H9 (cell line): ENCODE results near the gene HCRTR1. TPM values are rescaled to one million over a fixed set of nuclear protein-coding genes. Genes with fewer than 3 reads are reported as not detected.

Experiments used
- DNase-seq: peaks from one replicate; pipeline ENCODE4 v3.0.0-alpha.2; 2017
- H2AFZ ChIP-seq: one replicate; pipeline ENCODE4 v1.6.1; 2013; ENCODE audit warnings: mild to moderate bottlenecking, low read length, control low read depth, moderate library complexity
- H2AK5ac ChIP-seq: 2 replicates; pipeline ENCODE4 v1.6.1; 2013; ENCODE audit warnings: low read length, control low read depth, mixed read lengths; ENCODE audit not compliant: insufficient read length
- H2BK120ac ChIP-seq: one replicate; pipeline ENCODE4 v1.6.1; 2013; ENCODE audit warnings: low read depth, mild to moderate bottlenecking, low read length, control low read depth, inconsistent platforms; ENCODE audit not compliant: poor library complexity, severe bottlenecking
- H2BK12ac ChIP-seq: 2 replicates; pipeline ENCODE4 v1.6.1; 2013; ENCODE audit warnings: low read length, control low read depth, mixed read lengths, low read depth; ENCODE audit not compliant: insufficient read length
- H2BK15ac ChIP-seq: 2 replicates; pipeline ENCODE4 v1.6.1; 2013; ENCODE audit warnings: low read depth, low read length, control low read depth
- H2BK20ac ChIP-seq: one replicate; pipeline ENCODE4 v1.6.1; 2013; ENCODE audit warnings: low read depth, mild to moderate bottlenecking, low read length, control low read depth, inconsistent platforms; ENCODE audit not compliant: poor library complexity, severe bottlenecking
- H2BK5ac ChIP-seq: 2 replicates; pipeline ENCODE4 v1.6.1; 2013; ENCODE audit warnings: low read length, control low read depth, mixed read lengths; ENCODE audit not compliant: insufficient read length
- H3K14ac ChIP-seq: 2 replicates; pipeline ENCODE4 v1.6.1; 2013; ENCODE audit warnings: low read length, control low read depth; ENCODE audit not compliant: insufficient read depth
- H3K18ac ChIP-seq: 2 replicates; pipeline ENCODE4 v1.6.1; 2013; ENCODE audit warnings: low read depth, mild to moderate bottlenecking, mixed read lengths, low read length, control low read depth; ENCODE audit not compliant: insufficient read length
- H3K23ac ChIP-seq: 2 replicates; pipeline ENCODE4 v1.6.1; 2013; ENCODE audit warnings: low read length, control low read depth, mixed read lengths, low read depth; ENCODE audit not compliant: insufficient read length
- H3K23me2 ChIP-seq: 2 replicates; pipeline ENCODE4 v1.6.1; 2013; ENCODE audit warnings: low read depth, mild to moderate bottlenecking, mixed read lengths, low read length, control low read depth; ENCODE audit not compliant: insufficient read length, poor library complexity, severe bottlenecking
- H3K27ac ChIP-seq: 2 replicates; pipeline ENCODE4 v1.5.1; 2013; ENCODE audit warnings: low read length, control low read depth, mixed read lengths, low read depth; ENCODE audit not compliant: insufficient read length
- H3K27me3 ChIP-seq: 2 replicates; pipeline ENCODE4 v1.6.1; 2013; ENCODE audit warnings: low read length, control low read depth, inconsistent platforms; ENCODE audit not compliant: insufficient read depth
- H3K4ac ChIP-seq: 2 replicates; pipeline ENCODE4 v1.6.1; 2013; ENCODE audit warnings: low read depth, mild to moderate bottlenecking, control low read depth, inconsistent platforms, low read length, moderate library complexity
- H3K4me1 ChIP-seq: 2 replicates; pipeline ENCODE4 v1.6.1; 2013; ENCODE audit warnings: low read length, control low read depth, inconsistent platforms; ENCODE audit not compliant: insufficient read depth
- H3K4me2 ChIP-seq: 2 replicates; pipeline ENCODE4 v1.6.1; 2013; ENCODE audit warnings: low read length, control low read depth, mixed read lengths; ENCODE audit not compliant: insufficient read length, insufficient read depth
- H3K56ac ChIP-seq: 2 replicates; pipeline ENCODE4 v1.6.1; 2013; ENCODE audit warnings: low read depth, mild to moderate bottlenecking, mixed read lengths, low read length, control low read depth; ENCODE audit not compliant: insufficient read length
- H3K79me1 ChIP-seq: 2 replicates; pipeline ENCODE4 v1.6.1; 2013; ENCODE audit warnings: low read depth, mild to moderate bottlenecking, moderate library complexity, low read length, control low read depth, inconsistent platforms; ENCODE audit not compliant: insufficient read depth, poor library complexity, severe bottlenecking
- H3K79me2 ChIP-seq: 2 replicates; pipeline ENCODE4 v1.6.1; 2013; ENCODE audit warnings: low read length, control low read depth, inconsistent platforms; ENCODE audit not compliant: insufficient read depth
- H3K9ac ChIP-seq: 2 replicates; pipeline ENCODE4 v1.6.1; 2013; ENCODE audit warnings: low read length, control low read depth, mixed read lengths; ENCODE audit not compliant: insufficient read length; ENCODE audit errors: extremely low read depth
- H3K9me3 ChIP-seq: one replicate; pipeline ENCODE4 v1.6.1; 2013; ENCODE audit warnings: low read depth, low read length, inconsistent platforms; ENCODE audit not compliant: control insufficient read depth
- H3T11ph ChIP-seq: one replicate; pipeline ENCODE4 v1.6.1; 2013; ENCODE audit warnings: mild to moderate bottlenecking, low read length, control low read depth, inconsistent platforms
- H4K20me1 ChIP-seq: one replicate; pipeline ENCODE4 v1.6.1; 2013; ENCODE audit not compliant: control insufficient read depth, insufficient read length, insufficient read depth
- H4K5ac ChIP-seq: 2 replicates; pipeline ENCODE4 v1.6.1; 2013; ENCODE audit warnings: low read depth, mild to moderate bottlenecking, mixed read lengths, low read length, control low read depth; ENCODE audit not compliant: insufficient read length
- H4K8ac ChIP-seq: replicated peaks from 2 replicates; pipeline ENCODE4 v1.6.1; 2013; ENCODE audit warnings: low read length, control low read depth, mixed read lengths, low read depth; ENCODE audit not compliant: insufficient read length
- H4K91ac ChIP-seq: 2 replicates; pipeline ENCODE4 v1.6.1; 2013; ENCODE audit warnings: low read depth, mild to moderate bottlenecking, moderate library complexity, mixed read lengths, low read length, control low read depth; ENCODE audit not compliant: insufficient read length
- H3K27ac Mint-ChIP-seq, 3 experiments: 2 replicates in 2 of 3; 3 replicates in 1 of 3; pipeline ENCODE4 v1.8.0; 2020 to 2021; ENCODE audit warnings: mixed read lengths in 3 of 3, mild to moderate bottlenecking in 1 of 3, moderate library complexity in 1 of 3
- H3K27me3 Mint-ChIP-seq: 2 replicates; pipeline ENCODE4 v1.8.0; 2021; ENCODE audit warnings: low read depth, mild to moderate bottlenecking, moderate library complexity, mixed read lengths
- H3K36me3 Mint-ChIP-seq, 3 experiments: 2 replicates in 2 of 3; 3 replicates in 1 of 3; pipeline ENCODE4 v1.8.0; 2020 to 2021; ENCODE audit warnings: low read depth in 3 of 3, mixed read lengths in 3 of 3; ENCODE audit not compliant: insufficient read depth in 1 of 3
- H3K4me1 Mint-ChIP-seq, 2 experiments: 2 replicates each; pipeline ENCODE4 v1.8.0; 2020; ENCODE audit warnings: mixed read lengths in 2 of 2
- H3K4me3 Mint-ChIP-seq, 2 experiments: 2 replicates in 1 of 2; 3 replicates in 1 of 2; pipeline ENCODE4 v1.8.0; 2020 to 2021; ENCODE audit warnings: mild to moderate bottlenecking in 2 of 2, mixed read lengths in 2 of 2, moderate library complexity in 1 of 2
- H3K9me3 Mint-ChIP-seq, 2 experiments: 2 replicates in 1 of 2; 3 replicates in 1 of 2; pipeline ENCODE4 v1.8.0; 2020; ENCODE audit warnings: mild to moderate bottlenecking in 2 of 2, mixed read lengths in 2 of 2, moderate library complexity in 1 of 2
- WGBS: extraction: QIAGEN DNeasy Blood & Tissue Kit; methylation state at CpG from one replicate; pipeline ENCODE4 v1.1.7; 2013; ENCODE audit warnings: missing lambda C conversion rate, low lambda C conversion rate, mixed read lengths; ENCODE audit not compliant: insufficient read length; ENCODE audit errors: extremely low coverage; 5-methylcytosine and 5-hydroxymethylcytosine counted together
- total RNA-seq: library from RNA; stranded (reverse); gene quantifications from 2 replicates; pipeline ENCODE4 v1.2.1, GENCODE V29; 2021
- TF ChIP-seq, protein P1 (sequence below): fragments of 200-600 bp; sonication (generic); conservative IDR thresholded peaks from 3 replicates; pipeline ENCODE4 v1.8.0; 2021; ENCODE audit warnings: antibody characterized with exemption, mild to moderate bottlenecking

Gene HCRTR1
- total RNA-seq, 1 experiment from 2014 or later, result not detected

DNA sequence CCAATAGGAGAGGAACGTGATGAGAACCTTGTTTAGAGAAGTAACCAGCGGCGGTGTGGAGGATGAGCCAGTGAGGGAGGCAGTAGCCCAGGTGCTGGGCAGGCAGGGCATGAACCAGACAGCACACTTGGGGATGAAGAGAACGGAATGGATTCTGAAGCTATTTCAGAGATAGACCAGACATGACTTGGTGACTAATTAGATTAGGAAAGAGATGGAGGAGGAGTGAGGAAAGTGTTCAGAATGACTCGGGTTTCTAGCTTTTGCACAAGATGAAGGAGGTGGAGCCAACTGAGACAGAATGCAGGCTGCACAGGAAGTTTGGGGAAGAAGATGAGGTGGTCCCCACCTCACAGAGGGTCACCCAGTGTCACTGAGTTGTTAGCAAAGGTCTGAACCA is 22.1 kb downstream of the HCRTR1 start:
- Histone ChIP-seq H4K8ac (no peak overlapping the region), H3K14ac (no peak overlapping the region), H3K23me2 (peaks cover 6% of the 10 kb centered on the region), H3K9ac (no peak overlapping the region), H3K23ac (no peak overlapping the region), H4K5ac (no peak overlapping the region), H3K79me2 (peaks cover 13% of the 10 kb centered on the region; the same call in 1 of the 2 replicates), H3K4ac (no peak overlapping the region), H2BK120ac (no peak overlapping the region), H4K91ac (no peak overlapping the region), H3K79me1 (no peaks in the 10 kb centered on the region), H4K20me1 (no peaks in the 10 kb centered on the region), H2BK12ac (no peak overlapping the region), H3K27me3 (no peaks in the 10 kb centered on the region), H3K18ac (no peak overlapping the region), H3K4me2 (no peak overlapping the region), H2AK5ac (no peak overlapping the region), H3T11ph (no peak overlapping the region), H2BK15ac (no peak overlapping the region), H2BK5ac (no peak overlapping the region), H3K56ac (no peak overlapping the region), H2BK20ac (no peak overlapping the region), H3K9me3 (no peaks in the 10 kb centered on the region), H3K4me1 (peaks cover 4% of the 10 kb centered on the region; the same call in 1 of the 2 replicates), H3K27ac (no peak overlapping the region), H2AFZ (no peak overlapping the region)
- TF ChIP-seq, protein P1, sequence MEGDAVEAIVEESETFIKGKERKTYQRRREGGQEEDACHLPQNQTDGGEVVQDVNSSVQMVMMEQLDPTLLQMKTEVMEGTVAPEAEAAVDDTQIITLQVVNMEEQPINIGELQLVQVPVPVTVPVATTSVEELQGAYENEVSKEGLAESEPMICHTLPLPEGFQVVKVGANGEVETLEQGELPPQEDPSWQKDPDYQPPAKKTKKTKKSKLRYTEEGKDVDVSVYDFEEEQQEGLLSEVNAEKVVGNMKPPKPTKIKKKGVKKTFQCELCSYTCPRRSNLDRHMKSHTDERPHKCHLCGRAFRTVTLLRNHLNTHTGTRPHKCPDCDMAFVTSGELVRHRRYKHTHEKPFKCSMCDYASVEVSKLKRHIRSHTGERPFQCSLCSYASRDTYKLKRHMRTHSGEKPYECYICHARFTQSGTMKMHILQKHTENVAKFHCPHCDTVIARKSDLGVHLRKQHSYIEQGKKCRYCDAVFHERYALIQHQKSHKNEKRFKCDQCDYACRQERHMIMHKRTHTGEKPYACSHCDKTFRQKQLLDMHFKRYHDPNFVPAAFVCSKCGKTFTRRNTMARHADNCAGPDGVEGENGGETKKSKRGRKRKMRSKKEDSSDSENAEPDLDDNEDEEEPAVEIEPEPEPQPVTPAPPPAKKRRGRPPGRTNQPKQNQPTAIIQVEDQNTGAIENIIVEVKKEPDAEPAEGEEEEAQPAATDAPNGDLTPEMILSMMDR, result no peak
- no peak for DNase-seq
- Mint-ChIP-seq H3K27me3 (no peaks in the 10 kb centered on the region), H3K9me3 (no peaks in the 10 kb centered on the region), H3K4me1 (peaks cover 7 to 12% of the 10 kb centered on the region in 2 experiments), H3K27ac (no peak overlapping the region), H3K4me3 (no peak overlapping the region), H3K36me3 (no peaks in the 10 kb centered on the region)
- no CpG with 5 or more reads among the region's 5 CpGs for WGBS
